Endothelial cell of umbilical vein (primary cell): ENCODE measurements around the gene FNBP1L.

Experiments
- CTCF ChIP-seq, 2 donors: IDR thresholded peaks; 1 replicate in 1 of 2; 2 replicates in 1 of 2; pipeline ENCODE4 v1.5.1; 2011; ENCODE audit warnings: low read length in 2 of 2, mild to moderate bottlenecking in 2 of 2, moderate library complexity in 2 of 2, control low read depth in 1 of 2, inconsistent platforms in 1 of 2, low read depth in 1 of 2; ENCODE audit not compliant: insufficient read depth in 1 of 2; ENCODE audit errors: extremely low read depth in 1 of 2
- POLR2A ChIP-seq: IDR thresholded peaks from 2 replicates; pipeline ENCODE4 v1.6.1; 2012; ENCODE audit warnings: low read depth, mild to moderate bottlenecking, control low read depth, low read length

DNA sequence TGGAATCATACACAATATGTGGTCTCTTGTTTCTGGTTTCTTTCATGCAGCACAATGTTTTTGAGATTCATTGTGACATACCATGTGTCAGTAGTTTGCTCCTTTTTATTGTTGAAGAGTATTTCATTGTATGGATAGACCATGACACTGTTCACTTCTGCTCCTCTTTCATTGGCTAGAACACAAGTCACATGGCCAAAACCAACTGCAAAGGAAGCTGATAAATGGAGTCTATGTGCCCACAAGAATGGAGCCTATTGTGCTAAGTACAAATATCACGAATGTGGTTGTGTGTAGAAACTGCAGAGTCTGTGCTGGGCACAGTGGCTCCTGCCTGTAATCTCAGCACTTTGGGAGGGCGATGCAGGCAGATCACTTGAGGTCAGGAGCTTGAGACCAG is 28.6 kb upstream of the FNBP1L start:
- TF ChIP-seq CTCF (IDR thresholded peaks at IDR 0.05; ENCODE audit: extremely low read depth in 1 of 2, insufficient read depth in 1 of 2, low read depth in 1 of 2, low read length in 2 of 2) (no peak), POLR2A (no peak)
